ENCODE results near the gene SERPINF2.

SERPINF2 gene

GRCh38 chr17:1713160-1713877 is 29.4 kb upstream of the SERPINF2 start:
- no peak for DNase-seq (ENCODE audit: extremely low read depth, low read depth)
- TF ChIP-seq, protein P1, sequence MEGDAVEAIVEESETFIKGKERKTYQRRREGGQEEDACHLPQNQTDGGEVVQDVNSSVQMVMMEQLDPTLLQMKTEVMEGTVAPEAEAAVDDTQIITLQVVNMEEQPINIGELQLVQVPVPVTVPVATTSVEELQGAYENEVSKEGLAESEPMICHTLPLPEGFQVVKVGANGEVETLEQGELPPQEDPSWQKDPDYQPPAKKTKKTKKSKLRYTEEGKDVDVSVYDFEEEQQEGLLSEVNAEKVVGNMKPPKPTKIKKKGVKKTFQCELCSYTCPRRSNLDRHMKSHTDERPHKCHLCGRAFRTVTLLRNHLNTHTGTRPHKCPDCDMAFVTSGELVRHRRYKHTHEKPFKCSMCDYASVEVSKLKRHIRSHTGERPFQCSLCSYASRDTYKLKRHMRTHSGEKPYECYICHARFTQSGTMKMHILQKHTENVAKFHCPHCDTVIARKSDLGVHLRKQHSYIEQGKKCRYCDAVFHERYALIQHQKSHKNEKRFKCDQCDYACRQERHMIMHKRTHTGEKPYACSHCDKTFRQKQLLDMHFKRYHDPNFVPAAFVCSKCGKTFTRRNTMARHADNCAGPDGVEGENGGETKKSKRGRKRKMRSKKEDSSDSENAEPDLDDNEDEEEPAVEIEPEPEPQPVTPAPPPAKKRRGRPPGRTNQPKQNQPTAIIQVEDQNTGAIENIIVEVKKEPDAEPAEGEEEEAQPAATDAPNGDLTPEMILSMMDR (IDR thresholded peaks at IDR 0.05; ENCODE audit: low read depth, low read length): no peak

DNA sequence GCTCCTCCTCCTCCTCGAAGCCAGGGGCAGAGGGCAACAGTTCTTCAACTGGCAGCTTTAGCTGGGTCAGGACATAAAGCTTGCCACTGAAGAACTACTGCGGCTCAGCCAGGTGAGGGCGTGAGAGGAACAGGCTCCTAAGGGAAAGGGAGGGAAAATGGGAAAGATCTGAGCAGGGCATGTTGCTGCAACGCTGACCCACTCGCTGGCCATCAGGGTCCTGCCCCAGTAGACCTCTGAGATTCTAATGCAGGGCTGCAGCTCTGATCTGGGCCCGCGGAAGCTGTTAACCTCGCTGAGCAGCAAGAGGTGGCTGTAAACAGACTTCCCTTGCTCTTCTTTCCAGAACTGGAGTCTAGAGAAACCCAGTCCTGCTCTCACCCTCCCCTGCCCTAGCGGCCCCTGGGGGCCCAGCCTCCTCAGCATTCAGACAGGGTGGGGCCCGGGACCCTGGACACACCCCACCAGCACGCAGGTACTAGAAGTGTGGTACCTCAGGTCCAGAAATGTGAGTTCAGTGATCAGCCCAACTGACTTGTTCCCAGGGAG is 28.7 kb upstream of the SERPINF2 start:
- no peak for DNase-seq (ENCODE audit: extremely low read depth, low read depth)
- TF ChIP-seq, protein P1 (IDR thresholded peaks at IDR 0.05; ENCODE audit: low read depth, low read length): peak; percentile 26

- DNase-seq (ENCODE audit: extremely low read depth, low read depth): peak; percentile 97
- TF ChIP-seq, protein P1 (IDR thresholded peaks at IDR 0.05; ENCODE audit: low read depth, low read length): no peak
These were observed 28.2 kb upstream of the SERPINF2 start for GRCh38 chr17:1714427-1714979.

DNA sequence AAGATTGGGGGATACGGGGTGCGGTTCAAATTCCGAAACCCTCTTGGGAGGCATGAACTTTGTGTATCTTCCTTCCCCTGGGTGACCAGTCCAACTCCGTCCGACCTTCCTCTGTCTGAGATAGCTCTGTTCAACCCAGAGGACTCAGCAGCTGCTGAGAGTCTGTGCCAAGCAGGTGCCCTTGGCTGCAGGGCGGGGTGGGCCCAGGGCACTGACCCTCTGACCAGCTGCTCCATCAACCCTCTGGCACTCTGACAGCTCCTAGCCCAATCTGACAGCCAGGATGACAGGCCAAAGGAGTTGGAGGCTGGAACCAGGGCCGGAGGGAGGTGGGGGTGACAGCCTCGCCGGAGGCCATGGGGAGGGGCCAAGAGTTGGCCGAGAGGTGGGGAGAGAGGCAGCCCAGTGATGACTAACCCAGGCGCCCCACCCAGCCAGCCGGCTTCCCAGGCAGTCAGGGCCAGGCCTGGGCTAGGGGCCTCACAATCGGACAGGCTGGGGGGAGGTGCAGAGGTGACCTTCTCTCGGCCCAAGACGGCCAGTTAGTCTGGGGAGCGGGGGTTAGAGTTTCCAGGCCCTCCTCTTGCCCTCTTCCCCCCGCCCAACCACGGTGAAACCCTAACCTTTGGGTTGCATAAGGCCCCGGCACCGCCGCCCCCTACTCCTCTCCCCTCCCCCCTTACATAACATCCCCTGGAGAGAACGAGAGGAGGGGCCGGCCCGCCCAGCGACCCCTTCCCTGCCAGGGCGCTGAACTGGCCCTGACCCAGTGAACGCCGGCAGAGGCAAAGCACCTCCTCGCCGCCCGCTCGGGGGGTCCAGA is 27.5 kb upstream of the SERPINF2 start:
- TF ChIP-seq, protein P1 (IDR thresholded peaks at IDR 0.05; ENCODE audit: low read depth, low read length): no peak
- DNase-seq (ENCODE audit: extremely low read depth, low read depth): peak; percentile 90

DNA sequence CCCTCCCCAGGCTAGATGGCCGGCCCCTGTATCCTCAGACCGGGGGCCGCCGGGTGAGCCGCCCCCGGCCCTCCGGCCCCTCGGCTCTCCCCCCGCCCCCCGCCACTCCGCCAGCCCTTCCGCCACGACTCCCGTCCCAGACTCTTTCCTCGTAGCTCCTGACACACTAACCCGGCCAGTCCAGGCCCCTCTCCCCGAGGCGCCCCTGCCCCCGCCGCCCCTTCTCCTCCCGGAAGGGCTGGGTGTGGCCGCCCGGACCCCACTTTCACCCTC is 26.9 kb upstream of the SERPINF2 start:
- no peak for DNase-seq (ENCODE audit: extremely low read depth, low read depth)
- TF ChIP-seq, protein P1 (IDR thresholded peaks at IDR 0.05; ENCODE audit: low read depth, low read length): no peak

DNA sequence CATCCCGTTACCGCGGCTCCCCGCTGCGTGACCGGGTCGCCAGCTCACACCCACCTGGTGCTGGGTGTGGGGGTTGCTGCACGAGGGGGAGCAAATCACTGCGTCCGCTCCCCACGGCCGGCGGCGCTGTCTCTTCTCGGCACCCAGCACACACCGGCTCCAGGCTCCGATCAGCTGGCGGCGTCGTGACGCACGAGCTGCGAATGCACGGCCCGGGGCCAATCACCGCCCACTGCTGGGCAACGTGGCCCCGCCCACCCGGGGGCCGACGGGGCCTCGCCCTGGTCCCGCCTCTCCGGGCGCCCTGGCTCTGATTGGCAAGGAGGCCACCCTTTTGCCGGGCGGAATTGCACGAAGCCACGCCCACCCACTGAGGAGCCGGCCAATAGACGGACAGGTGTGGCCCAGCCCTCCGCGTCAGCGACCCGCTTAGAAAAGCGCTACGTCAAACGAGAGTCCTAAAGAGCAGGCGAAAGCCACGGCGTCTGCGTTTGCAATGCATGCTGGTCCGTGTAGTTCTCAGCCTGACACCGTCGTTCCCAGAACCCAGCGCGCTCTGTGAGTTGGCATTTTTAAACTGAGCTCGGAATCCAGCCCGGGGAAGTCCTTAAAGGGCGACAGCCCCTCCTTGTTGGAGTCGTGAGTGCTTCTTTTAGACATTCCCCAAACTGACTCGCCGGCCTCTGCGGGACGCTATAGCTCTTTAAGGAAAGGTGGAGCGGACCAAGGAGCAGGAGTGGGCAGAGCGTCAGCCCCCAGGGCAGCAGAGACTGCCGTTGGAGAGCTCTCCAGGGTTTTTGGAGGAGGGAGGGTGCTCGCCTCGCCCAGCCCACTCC is 26.4 kb upstream of the SERPINF2 start:
- peak; percentile 100 for DNase-seq (ENCODE audit: extremely low read depth, low read depth)
- TF ChIP-seq, protein P1 (IDR thresholded peaks at IDR 0.05; ENCODE audit: low read depth, low read length): peak; percentile 21

All from AG09319 (cell line).